Measurements from ENCODE around the gene UBE3C. TPM values are rescaled to one million over a fixed set of nuclear protein-coding genes. Genes with fewer than 3 reads are reported as not detected.

UBE3C gene
- total RNA-seq, 1 donor from 2014 or later = 54.2 TPM

DNA sequence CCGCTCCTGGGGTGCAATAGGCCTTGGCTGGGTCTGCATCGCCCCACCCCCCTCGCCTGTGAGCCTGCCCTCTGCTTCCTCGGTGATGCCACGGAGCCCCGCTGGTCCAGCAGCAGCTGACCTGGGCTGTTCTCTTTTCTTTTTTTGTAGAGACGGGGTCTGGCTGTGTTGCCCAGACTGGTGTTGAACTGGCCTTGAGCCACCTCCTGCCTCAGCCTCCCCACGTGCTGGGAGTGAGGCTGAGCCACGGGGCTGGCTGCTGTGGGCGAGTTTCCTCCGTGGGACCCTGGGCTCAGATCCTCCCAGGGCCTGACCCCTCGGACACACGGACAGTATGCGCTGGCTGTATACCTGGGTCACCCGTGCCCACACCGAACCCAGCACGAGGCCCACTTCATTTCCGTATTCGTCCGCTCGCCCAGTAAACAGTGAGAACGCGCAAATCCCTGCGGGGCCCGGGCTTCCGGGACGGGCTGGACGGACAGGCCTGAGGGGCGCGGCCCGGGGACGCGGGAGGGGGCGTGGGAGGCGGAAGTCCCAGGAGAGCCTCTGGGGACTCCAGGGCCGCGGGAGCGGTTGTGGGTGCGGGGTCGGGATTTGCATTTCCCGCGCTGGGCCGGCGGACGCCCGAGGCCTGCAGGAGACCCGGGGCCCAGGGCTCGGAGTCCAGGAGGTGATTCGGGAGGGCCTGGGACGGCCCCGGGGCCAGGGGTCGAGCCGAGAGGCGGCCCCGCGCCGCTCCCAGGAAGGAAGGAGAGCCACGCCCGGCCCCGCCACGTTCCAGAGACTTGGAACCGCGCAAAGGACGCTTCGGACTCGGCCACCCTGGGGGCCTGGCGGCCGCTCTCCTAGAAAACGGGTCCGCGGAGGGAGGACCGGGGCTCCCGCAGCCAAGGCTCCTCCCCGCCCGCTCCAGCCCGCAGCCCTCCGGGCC, 140.3 kb downstream of the UBE3C start:
- no peaks in the 10 kb centered on the region for H3K9me3 Mint-ChIP-seq (ENCODE audit: unreplicated experiment)
- no peak for DNase-seq (ENCODE audit: low spot score)
- TF ChIP-seq, protein P1, sequence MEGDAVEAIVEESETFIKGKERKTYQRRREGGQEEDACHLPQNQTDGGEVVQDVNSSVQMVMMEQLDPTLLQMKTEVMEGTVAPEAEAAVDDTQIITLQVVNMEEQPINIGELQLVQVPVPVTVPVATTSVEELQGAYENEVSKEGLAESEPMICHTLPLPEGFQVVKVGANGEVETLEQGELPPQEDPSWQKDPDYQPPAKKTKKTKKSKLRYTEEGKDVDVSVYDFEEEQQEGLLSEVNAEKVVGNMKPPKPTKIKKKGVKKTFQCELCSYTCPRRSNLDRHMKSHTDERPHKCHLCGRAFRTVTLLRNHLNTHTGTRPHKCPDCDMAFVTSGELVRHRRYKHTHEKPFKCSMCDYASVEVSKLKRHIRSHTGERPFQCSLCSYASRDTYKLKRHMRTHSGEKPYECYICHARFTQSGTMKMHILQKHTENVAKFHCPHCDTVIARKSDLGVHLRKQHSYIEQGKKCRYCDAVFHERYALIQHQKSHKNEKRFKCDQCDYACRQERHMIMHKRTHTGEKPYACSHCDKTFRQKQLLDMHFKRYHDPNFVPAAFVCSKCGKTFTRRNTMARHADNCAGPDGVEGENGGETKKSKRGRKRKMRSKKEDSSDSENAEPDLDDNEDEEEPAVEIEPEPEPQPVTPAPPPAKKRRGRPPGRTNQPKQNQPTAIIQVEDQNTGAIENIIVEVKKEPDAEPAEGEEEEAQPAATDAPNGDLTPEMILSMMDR (IDR thresholded peaks at IDR 0.05; ENCODE audit: unreplicated experiment) = no peak
- H3K4me3 Mint-ChIP-seq (ENCODE audit: unreplicated experiment) = no peak overlapping the region
- peaks cover 9% of the 10 kb centered on the region for H3K4me1 Mint-ChIP-seq (ENCODE audit: unreplicated experiment)
- peaks cover 13% of the 10 kb centered on the region for H3K27me3 Mint-ChIP-seq (ENCODE audit: unreplicated experiment)
- peaks cover 2% of the 10 kb centered on the region for H3K36me3 Mint-ChIP-seq (ENCODE audit: low read depth, unreplicated experiment)
- H3K27ac Mint-ChIP-seq (ENCODE audit: unreplicated experiment) = no peak overlapping the region

DNA sequence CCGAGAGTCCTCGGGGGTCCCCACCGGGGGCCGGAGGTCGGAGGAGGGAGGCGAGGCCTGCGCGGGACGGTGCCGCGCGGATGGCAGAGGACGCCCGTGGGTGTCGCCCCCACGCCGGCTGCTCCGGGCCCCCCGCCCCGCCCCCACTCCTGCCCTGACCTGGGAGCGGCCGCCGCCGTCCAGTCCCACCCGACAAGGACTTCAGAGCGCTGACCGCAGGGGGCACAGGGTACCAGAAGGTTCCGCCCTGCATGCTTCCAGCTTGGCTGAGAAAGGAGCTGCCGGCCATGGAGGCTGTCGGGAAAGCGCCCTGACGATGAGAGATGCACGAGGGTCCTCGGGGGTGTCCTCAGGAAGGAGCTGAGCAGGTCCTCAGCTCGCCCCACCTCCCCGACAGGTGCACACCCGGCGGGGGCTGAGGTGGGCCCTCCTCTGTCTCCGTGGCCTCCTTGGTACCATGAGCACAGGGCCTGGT, 141.1 kb downstream of the UBE3C start:
- Mint-ChIP-seq H3K4me3 (ENCODE audit: unreplicated experiment) (no peak overlapping the region), H3K4me1 (ENCODE audit: unreplicated experiment) (peaks cover 9% of the 10 kb centered on the region), H3K27me3 (ENCODE audit: unreplicated experiment) (peaks cover 17% of the 10 kb centered on the region), H3K9me3 (ENCODE audit: unreplicated experiment) (no peaks in the 10 kb centered on the region), H3K36me3 (ENCODE audit: low read depth, unreplicated experiment) (peaks cover 2% of the 10 kb centered on the region), H3K27ac (ENCODE audit: unreplicated experiment) (no peak overlapping the region)
- no peak for DNase-seq (ENCODE audit: low spot score)
- TF ChIP-seq, protein P1 (IDR thresholded peaks at IDR 0.05; ENCODE audit: unreplicated experiment) = no peak

DNA sequence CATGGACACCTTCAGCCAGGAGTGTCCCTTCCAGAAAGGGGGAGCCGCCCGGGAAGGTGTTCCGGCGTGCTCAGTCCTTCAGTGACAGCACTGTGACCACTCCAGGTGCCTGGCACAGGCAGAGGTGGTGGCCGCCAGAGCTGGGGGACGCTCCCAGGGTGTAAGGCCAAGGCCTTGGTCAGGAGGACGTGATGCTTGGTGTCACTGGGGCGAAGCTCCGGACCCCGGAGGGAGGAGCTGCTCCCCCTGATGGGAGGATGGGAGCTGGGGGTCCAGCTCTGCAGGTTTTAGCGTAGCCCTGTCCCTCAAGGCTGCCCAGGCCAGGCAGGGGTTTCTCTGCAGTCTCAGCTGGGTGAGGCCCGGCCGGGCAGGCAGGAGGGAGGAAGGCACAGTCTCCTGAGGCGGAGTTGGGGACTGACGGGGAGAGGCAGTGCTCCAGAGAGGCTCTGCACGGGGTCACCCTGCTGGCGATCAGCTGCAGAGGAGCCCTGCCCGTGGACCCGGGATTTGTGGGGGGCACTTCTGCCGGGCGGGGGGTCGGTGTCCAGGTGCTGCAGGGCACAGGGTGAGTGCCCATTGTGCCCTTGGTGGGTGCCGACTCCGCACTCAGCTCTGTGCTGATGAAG, 141.6 kb downstream of the UBE3C start:
- Mint-ChIP-seq H3K27ac (ENCODE audit: unreplicated experiment) (no peak overlapping the region), H3K9me3 (ENCODE audit: unreplicated experiment) (no peaks in the 10 kb centered on the region), H3K4me1 (ENCODE audit: unreplicated experiment) (peaks cover 9% of the 10 kb centered on the region), H3K27me3 (ENCODE audit: unreplicated experiment) (peaks cover 14% of the 10 kb centered on the region), H3K4me3 (ENCODE audit: unreplicated experiment) (no peak overlapping the region), H3K36me3 (ENCODE audit: low read depth, unreplicated experiment) (peaks cover 2% of the 10 kb centered on the region)
- TF ChIP-seq, protein P1 (IDR thresholded peaks at IDR 0.05; ENCODE audit: unreplicated experiment) = no peak
- DNase-seq (ENCODE audit: low spot score) = no peak

DNA sequence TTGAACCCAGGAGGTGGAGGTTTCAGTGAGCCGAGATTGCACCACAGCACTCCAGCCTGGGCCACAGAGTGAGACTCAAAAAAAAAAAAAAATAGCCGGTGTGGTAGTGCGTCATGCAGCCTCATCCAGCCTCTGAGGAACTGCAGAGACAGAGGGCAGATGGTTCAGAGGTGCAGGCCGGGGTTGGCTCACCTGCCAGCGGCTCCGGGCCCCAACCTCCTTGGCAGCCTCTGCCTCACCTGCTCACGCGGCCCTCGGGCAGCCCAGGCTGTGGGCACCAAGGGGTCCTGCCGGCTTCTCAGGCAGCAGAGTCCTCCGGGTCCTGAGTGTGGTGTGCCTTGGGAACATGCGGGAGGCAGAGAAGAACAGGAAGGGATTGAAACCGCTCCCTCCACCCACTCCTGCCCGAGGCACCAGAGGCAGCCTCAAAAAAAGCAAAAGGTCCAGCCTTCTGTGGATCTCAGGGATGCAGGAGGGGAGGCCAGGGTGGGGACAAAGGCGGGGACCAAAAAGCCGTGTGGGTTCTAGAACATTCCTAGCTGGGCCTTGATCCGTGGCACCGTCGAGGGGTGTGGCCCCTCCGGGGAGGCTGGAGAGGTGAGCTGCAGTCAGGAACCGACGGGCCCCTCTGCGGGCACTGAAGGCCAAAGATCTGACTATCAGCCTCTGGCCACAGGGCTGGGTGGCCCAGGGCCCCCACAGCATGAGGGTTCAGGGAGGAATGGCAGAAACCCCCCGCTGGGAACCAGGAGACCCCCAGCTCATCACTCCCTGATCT, 142.7 kb downstream of the UBE3C start:
- Mint-ChIP-seq H3K36me3 (ENCODE audit: low read depth, unreplicated experiment) (peaks cover 2% of the 10 kb centered on the region), H3K27ac (ENCODE audit: unreplicated experiment) (no peak overlapping the region), H3K27me3 (ENCODE audit: unreplicated experiment) (peaks cover 14% of the 10 kb centered on the region), H3K4me3 (ENCODE audit: unreplicated experiment) (no peak overlapping the region), H3K9me3 (ENCODE audit: unreplicated experiment) (no peaks in the 10 kb centered on the region), H3K4me1 (ENCODE audit: unreplicated experiment) (peaks cover 8% of the 10 kb centered on the region)
- no peak for DNase-seq (ENCODE audit: low spot score)
- TF ChIP-seq, protein P1 (IDR thresholded peaks at IDR 0.05; ENCODE audit: unreplicated experiment) = no peak
